ENCODE data around the gene ITGA2.

GRCh38 chr5:53037141-53037859 lies 48.1 kb downstream of the ITGA2 start:
- TF ChIP-seq, protein P1, sequence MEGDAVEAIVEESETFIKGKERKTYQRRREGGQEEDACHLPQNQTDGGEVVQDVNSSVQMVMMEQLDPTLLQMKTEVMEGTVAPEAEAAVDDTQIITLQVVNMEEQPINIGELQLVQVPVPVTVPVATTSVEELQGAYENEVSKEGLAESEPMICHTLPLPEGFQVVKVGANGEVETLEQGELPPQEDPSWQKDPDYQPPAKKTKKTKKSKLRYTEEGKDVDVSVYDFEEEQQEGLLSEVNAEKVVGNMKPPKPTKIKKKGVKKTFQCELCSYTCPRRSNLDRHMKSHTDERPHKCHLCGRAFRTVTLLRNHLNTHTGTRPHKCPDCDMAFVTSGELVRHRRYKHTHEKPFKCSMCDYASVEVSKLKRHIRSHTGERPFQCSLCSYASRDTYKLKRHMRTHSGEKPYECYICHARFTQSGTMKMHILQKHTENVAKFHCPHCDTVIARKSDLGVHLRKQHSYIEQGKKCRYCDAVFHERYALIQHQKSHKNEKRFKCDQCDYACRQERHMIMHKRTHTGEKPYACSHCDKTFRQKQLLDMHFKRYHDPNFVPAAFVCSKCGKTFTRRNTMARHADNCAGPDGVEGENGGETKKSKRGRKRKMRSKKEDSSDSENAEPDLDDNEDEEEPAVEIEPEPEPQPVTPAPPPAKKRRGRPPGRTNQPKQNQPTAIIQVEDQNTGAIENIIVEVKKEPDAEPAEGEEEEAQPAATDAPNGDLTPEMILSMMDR (IDR thresholded peaks at IDR 0.05) = no peak
- TF ChIP-seq POLR2A (IDR thresholded peaks at IDR 0.05) = no peak
